GDM1 (cell line): Measurements from ENCODE around the gene GAS7.

Experiments
- DNase-seq: peaks from one replicate; lab custom pipeline; 2025; lab: John Stamatoyannopoulos, UW

GAS7 gene

GRCh38 chr17:10135539-10136257 is 62.7 kb downstream of the GAS7 start:
- no peak for DNase-seq

GRCh38 chr17:10130677-10131076 is 67.7 kb downstream of the GAS7 start:
- no peak for DNase-seq

GRCh38 chr17:10130263-10130662 is 68.1 kb downstream of the GAS7 start:
- DNase-seq = no peak

GRCh38 chr17:10127819-10128425 is 70.5 kb downstream of the GAS7 start:
- DNase-seq = no peak

GRCh38 chr17:10126616-10127501 is 71.5 kb downstream of the GAS7 start:
- DNase-seq = no peak

GRCh38 chr17:10126276-10126615 is 72.2 kb downstream of the GAS7 start:
- DNase-seq = no peak

GRCh38 chr17:10125531-10126275 is 72.7 kb downstream of the GAS7 start:
- DNase-seq = no peak

- DNase-seq = no peak
These were observed 75.3 kb downstream of the GAS7 start for GRCh38 chr17:10123093-10123492.

- DNase-seq = no peak
These were observed 76.3 kb downstream of the GAS7 start for GRCh38 chr17:10121971-10122707.

GRCh38 chr17:10120749-10121148 is 77.7 kb downstream of the GAS7 start:
- no peak for DNase-seq

GRCh38 chr17:10120109-10120485 is 78.3 kb downstream of the GAS7 start:
- DNase-seq = no peak

GRCh38 chr17:10119203-10120108 is 79.0 kb downstream of the GAS7 start:
- DNase-seq = peak; percentile 68

- DNase-seq = no peak
These were observed 79.6 kb downstream of the GAS7 start for GRCh38 chr17:10118788-10119130.

- no peak for DNase-seq
These were observed 80.8 kb downstream of the GAS7 start for GRCh38 chr17:10117581-10118001.

GRCh38 chr17:10116753-10117420 is 81.5 kb downstream of the GAS7 start:
- no peak for DNase-seq

GRCh38 chr17:10116267-10116666 is 82.1 kb downstream of the GAS7 start:
- no peak for DNase-seq

GRCh38 chr17:10115536-10115932 is 82.9 kb downstream of the GAS7 start:
- DNase-seq = no peak

GRCh38 chr17:10114931-10115535 is 83.4 kb downstream of the GAS7 start:
- peak; percentile 88 for DNase-seq

- no peak for DNase-seq
These were observed 85.4 kb downstream of the GAS7 start for GRCh38 chr17:10112962-10113361.
